PC-9 (cell line): ENCODE results near the gene DRD3. TPM values are rescaled to one million over a fixed set of nuclear protein-coding genes. Genes with fewer than 3 reads are reported as not detected.

Source experiments
- BruUV-seq: library from RNA; stranded (reverse); fragments of 400-500 nt; replicated peaks from 2 replicates; lab custom pipeline; 2021; lab: Mats Ljungman, UMichigan
- CTCF ChIA-PET: fragments of 300-600 bp; sonication (Branson Sonifier 250); formaldehyde crosslinking; loops from one replicate; lab custom pipeline; 2022; ENCODE audit warnings: antibody characterized with exemption; lab: Charles Lee
- POLR2A ChIA-PET: fragments of 300-600 bp; sonication (Branson Sonifier 250); formaldehyde crosslinking; loops from one replicate; lab custom pipeline; 2022; ENCODE audit warnings: antibody characterized with exemption; ENCODE audit not compliant: unreplicated experiment; lab: Charles Lee
- DNase-seq, 2 experiments: peaks; one replicate each; pipeline versions ENCODE4 v3.0.0 to v3.0.0-alpha.2; 2015 to 2022; ENCODE audit warnings: mixed read lengths in 1 of 2
- H2AFZ ChIP-seq: fragments of 200-600 bp; sonication (generic); 2 replicates; pipeline ENCODE4 v1.8.1; 2017; ENCODE audit warnings: antibody characterized with exemption
- H3F3A ChIP-seq: fragments of 200-600 bp; sonication (generic); 2 replicates; pipeline ENCODE4 v1.8.1; 2017; ENCODE audit warnings: antibody characterized with exemption, mild to moderate bottlenecking, low read depth; ENCODE audit not compliant: insufficient read depth
- H3K27ac ChIP-seq: fragments of 200-600 bp; sonication (generic); 2 replicates; pipeline ENCODE4 v1.6.1; 2016; ENCODE audit warnings: mixed run types
- H3K27me3 ChIP-seq: fragments of 200-600 bp; sonication (generic); 2 replicates; pipeline ENCODE4 v1.6.1; 2016; ENCODE audit warnings: low read depth, mixed run types; ENCODE audit not compliant: insufficient read depth
- H3K36me3 ChIP-seq: fragments of 200-600 bp; sonication (generic); 2 replicates; pipeline ENCODE4 v1.6.1; 2016; ENCODE audit warnings: low read depth, mixed run types
- H3K4me1 ChIP-seq: fragments of 200-600 bp; sonication (generic); replicated peaks from 2 replicates; pipeline ENCODE4 v1.6.1; 2016; ENCODE audit warnings: mixed run types; ENCODE audit not compliant: insufficient read depth
- H3K4me2 ChIP-seq: fragments of 200-600 bp; sonication (generic); 2 replicates; pipeline ENCODE4 v1.6.1; 2017; ENCODE audit warnings: mixed run types
- H3K4me3 ChIP-seq: fragments of 200-600 bp; sonication (generic); 2 replicates; pipeline ENCODE4 v1.6.1; 2016; ENCODE audit warnings: mixed run types
- H3K79me2 ChIP-seq: fragments of 200-600 bp; sonication (generic); 2 replicates; pipeline ENCODE4 v1.6.1; 2017; ENCODE audit warnings: low read depth, mixed run types
- H3K9me2 ChIP-seq: fragments of 200-600 bp; sonication (generic); 2 replicates; pipeline ENCODE4 v1.8.1; 2017; ENCODE audit warnings: mild to moderate bottlenecking; ENCODE audit not compliant: insufficient read depth
- H3K9me3 ChIP-seq: fragments of 200-600 bp; sonication (generic); 2 replicates; pipeline ENCODE4 v1.8.1; 2016; ENCODE audit warnings: low read depth; ENCODE audit not compliant: insufficient read depth
- H4K20me1 ChIP-seq: fragments of 200-600 bp; sonication (generic); 2 replicates; pipeline ENCODE4 v1.8.1; 2017; ENCODE audit not compliant: insufficient read depth
- EZH2 ChIP-seq: fragments of 200-600 bp; sonication (generic); IDR thresholded peaks from 2 replicates; pipeline ENCODE4 v1.8.0; 2017; ENCODE audit warnings: antibody characterized with exemption, low read depth
- intact Hi-C: fragments of 100-400 bp; cut with micrococcal nuclease; formaldehyde crosslinking; loops from one replicate; pipeline ENCODE4 v1.10.0; 2022; ENCODE audit not compliant: unreplicated experiment
- total RNA-seq: library from RNA; stranded (reverse); gene quantifications from 2 replicates; pipeline ENCODE4 v1.2.3, GENCODE V29; 2021
- TF ChIP-seq, protein P1 (sequence below): fragments of 200-600 bp; sonication (generic); conservative IDR thresholded peaks from 2 replicates; pipeline ENCODE4 v1.6.1; 2017; ENCODE audit warnings: mixed run types, antibody characterized with exemption, mild to moderate bottlenecking, moderate library complexity

Gene DRD3
- total RNA-seq, 1 experiment from 2014 or later: not detected

GRCh38 chr3:114179575-114179974 lies 723 bp upstream of the DRD3 start:
- no peaks in the 10 kb centered on the region for H3K4me1 ChIP-seq
- no peaks in the 10 kb centered on the region for H3K9me3 ChIP-seq
- no peaks in the 10 kb centered on the region for H3K36me3 ChIP-seq
- H3K27me3 ChIP-seq: no peaks in the 10 kb centered on the region
- DNase-seq: peak in 1 of 2 experiments; percentile 42
- no peaks in the 10 kb centered on the region for H3K9me2 ChIP-seq
- intact Hi-C loops: no loop called here
- no peak overlapping the region for H2AFZ ChIP-seq
- H3K4me2 ChIP-seq: no peak overlapping the region
- ChIA-PET CTCF (no interaction called here), POLR2A (no interaction called here)
- no TSS peak for BruUV-seq
- H3F3A ChIP-seq: no peaks in the 10 kb centered on the region
- TF ChIP-seq EZH2: no peak
- TF ChIP-seq, protein P1, sequence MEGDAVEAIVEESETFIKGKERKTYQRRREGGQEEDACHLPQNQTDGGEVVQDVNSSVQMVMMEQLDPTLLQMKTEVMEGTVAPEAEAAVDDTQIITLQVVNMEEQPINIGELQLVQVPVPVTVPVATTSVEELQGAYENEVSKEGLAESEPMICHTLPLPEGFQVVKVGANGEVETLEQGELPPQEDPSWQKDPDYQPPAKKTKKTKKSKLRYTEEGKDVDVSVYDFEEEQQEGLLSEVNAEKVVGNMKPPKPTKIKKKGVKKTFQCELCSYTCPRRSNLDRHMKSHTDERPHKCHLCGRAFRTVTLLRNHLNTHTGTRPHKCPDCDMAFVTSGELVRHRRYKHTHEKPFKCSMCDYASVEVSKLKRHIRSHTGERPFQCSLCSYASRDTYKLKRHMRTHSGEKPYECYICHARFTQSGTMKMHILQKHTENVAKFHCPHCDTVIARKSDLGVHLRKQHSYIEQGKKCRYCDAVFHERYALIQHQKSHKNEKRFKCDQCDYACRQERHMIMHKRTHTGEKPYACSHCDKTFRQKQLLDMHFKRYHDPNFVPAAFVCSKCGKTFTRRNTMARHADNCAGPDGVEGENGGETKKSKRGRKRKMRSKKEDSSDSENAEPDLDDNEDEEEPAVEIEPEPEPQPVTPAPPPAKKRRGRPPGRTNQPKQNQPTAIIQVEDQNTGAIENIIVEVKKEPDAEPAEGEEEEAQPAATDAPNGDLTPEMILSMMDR: peak; percentile 38; the same call in 1 of the 2 replicates
- no peaks in the 10 kb centered on the region for H3K79me2 ChIP-seq
- no peak overlapping the region for H3K4me3 ChIP-seq
- no peaks in the 10 kb centered on the region for H4K20me1 ChIP-seq
- H3K27ac ChIP-seq: no peak overlapping the region

- no peaks in the 10 kb centered on the region for H3K36me3 ChIP-seq
- no peak for TF ChIP-seq EZH2
- TF ChIP-seq, protein P1: no peak
- H2AFZ ChIP-seq: no peak overlapping the region
- H4K20me1 ChIP-seq: no peaks in the 10 kb centered on the region
- DNase-seq: no peak
- H3K79me2 ChIP-seq: no peaks in the 10 kb centered on the region
- POLR2A ChIA-PET: no interaction called here
- H3K4me3 ChIP-seq: no peak overlapping the region
- no peaks in the 10 kb centered on the region for H3F3A ChIP-seq
- no peaks in the 10 kb centered on the region for H3K9me3 ChIP-seq
- no peaks in the 10 kb centered on the region for H3K4me1 ChIP-seq
- H3K27me3 ChIP-seq: no peaks in the 10 kb centered on the region
- intact Hi-C loops: no loop called here
- no TSS peak for BruUV-seq
- no peak overlapping the region for H3K4me2 ChIP-seq
- CTCF ChIA-PET: no interaction called here
- H3K9me2 ChIP-seq: no peaks in the 10 kb centered on the region
- no peak overlapping the region for H3K27ac ChIP-seq
These were observed 2.0 kb downstream of the DRD3 start for GRCh38 chr3:114176890-114177289.

DNA sequence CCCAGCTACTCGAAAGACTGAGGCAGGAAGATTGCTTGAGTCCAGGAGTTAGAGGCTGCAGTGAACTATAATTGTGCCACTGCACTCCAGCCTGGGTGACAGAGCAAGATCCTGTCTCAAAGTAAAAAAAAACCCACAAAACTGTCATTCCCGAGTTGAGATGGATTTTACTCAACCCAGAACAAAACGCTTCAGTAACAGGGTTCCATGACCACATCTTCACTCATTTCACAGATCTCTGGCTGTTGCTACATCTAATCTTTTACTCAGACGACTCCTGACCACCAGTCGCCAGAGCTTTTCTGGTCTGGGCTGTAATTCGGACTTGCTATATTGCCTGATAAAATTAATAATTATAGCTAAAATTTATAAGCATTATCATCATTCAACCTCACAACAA lies 2.4 kb downstream of the DRD3 start:
- Histone ChIP-seq H2AFZ (no peak overlapping the region), H3K9me3 (no peaks in the 10 kb centered on the region), H3K4me2 (no peak overlapping the region), H3F3A (no peaks in the 10 kb centered on the region), H3K27me3 (no peaks in the 10 kb centered on the region), H3K4me3 (no peak overlapping the region), H3K27ac (no peak overlapping the region), H3K36me3 (no peaks in the 10 kb centered on the region), H3K4me1 (no peaks in the 10 kb centered on the region), H4K20me1 (no peaks in the 10 kb centered on the region), H3K79me2 (no peaks in the 10 kb centered on the region), H3K9me2 (no peaks in the 10 kb centered on the region)
- intact Hi-C loops: no loop called here
- no TSS peak for BruUV-seq
- CTCF ChIA-PET: no interaction called here
- TF ChIP-seq, protein P1: no peak
- no peak for TF ChIP-seq EZH2
- POLR2A ChIA-PET: no interaction called here
- DNase-seq: no peak
